ENCODE measurements around the gene BMERB1. TPM values are rescaled to one million over a fixed set of nuclear protein-coding genes. Genes with fewer than 3 reads are reported as not detected.

BMERB1 gene
- total and polyA plus RNA-seq, 9 of the 15 experiments (the other 6 are each of a cell fraction or from before 2014, with no cell fraction given): 0.29 to 2.9 (median 0.94) TPM

DNA sequence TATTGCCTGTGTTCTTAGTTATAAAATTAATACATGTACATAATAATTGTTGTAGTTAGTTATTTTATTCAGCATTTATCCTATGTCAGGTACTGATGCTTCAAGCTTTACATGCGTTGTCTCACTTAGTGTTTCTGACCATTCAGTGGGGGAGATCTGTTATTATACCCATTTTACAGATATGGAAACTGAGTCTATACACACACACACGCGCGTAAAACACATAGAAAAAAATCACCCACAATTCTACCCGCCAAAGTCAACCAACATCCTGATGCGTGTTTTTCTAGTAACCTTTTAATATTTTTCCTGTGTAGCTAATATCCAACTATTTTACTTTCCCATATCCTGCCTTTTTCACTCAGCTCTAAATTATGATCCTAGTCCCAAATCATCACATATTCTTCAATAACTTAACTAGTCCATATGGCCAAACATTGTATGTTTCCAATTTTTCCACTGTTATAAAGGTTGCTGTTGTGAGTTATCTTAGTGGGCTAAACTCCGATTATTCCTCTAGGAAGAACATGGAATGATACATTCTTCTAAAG, 48.4 kb downstream of the BMERB1 start (continued):
- TF ChIP-seq, protein P1, sequence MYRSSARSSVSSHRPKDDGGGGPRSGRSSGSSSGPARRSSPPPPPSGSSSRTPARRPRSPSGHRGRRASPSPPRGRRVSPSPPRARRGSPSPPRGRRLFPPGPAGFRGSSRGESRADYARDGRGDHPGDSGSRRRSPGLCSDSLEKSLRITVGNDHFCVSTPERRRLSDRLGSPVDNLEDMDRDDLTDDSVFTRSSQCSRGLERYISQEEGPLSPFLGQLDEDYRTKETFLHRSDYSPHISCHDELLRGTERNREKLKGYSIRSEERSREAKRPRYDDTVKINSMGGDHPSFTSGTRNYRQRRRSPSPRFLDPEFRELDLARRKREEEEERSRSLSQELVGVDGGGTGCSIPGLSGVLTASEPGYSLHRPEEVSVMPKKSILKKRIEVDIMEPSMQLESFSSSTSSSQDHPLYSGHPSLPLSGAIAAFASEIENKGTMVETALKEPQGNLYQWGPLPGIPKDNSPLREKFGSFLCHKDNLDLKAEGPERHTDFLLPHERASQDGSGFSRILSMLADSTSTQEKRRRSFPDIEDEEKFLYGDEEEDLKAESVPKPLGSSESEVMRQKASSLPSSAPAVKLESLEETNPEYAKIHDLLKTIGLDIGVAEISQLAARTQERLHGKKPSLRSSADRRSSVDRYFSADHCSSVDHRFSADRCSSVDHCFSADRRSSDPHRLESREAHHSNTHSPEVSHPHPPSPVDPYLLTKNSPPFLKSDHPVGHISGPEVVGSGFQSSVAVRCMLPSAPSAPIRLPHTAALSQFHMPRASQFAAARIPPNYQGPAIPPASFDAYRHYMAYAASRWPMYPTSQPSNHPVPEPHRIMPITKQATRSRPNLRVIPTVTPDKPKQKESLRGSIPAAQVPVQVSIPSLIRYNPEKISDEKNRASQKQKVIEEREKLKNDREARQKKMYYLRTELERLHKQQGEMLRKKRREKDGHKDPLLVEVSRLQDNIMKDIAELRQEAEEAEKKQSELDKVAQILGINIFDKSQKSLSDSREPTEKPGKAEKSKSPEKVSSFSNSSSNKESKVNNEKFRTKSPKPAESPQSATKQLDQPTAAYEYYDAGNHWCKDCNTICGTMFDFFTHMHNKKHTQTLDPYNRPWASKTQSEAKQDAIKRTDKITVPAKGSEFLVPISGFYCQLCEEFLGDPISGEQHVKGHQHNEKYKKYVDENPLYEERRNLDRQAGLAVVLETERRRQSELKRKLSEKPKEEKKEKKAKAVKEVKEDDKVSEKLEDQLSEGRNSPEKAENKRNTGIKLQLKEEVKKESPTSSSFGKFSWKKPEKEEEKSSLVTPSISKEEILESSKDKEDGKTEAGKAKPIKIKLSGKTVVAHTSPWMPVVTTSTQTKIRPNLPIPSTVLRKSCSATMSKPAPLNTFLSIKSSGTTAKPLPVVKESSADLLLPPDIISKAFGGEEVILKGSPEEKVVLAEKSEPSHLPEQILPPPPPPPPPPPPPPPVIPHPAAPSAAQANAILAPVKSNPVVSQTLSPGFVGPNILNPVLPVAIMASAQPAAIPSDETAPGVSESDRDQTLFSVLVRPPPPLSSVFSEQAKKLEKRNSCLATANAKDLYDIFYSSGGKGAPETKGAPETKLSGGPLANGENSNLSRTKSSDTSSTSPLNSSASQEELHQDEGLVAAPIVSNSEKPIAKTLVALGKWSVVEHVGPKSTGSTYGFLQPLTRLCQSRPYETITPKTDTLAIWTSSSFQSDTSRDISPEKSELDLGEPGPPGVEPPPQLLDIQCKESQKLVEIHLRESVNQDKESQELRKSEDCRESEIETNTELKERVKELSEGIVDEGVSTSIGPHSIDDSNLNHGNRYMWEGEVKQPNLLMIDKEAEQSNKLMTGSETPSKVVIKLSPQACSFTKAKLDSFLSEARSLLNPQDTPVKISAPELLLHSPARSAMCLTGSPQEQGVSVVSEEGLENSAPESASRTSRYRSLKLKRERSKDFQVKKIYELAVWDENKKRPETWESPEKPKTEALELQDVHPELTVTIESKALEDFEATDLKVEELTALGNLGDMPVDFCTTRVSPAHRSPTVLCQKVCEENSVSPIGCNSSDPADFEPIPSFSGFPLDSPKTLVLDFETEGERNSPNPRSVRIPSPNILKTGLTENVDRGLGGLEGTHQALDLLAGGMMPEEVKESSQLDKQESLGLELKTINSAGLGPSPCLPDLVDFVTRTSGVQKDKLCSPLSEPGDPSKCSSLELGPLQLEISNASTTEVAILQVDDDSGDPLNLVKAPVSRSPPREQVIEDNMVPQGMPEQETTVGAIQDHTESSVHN (IDR thresholded peaks at IDR 0.05; ENCODE audit: borderline replicate concordance in 1 of 2, low read depth in 1 of 2): 0 out of 4 replicates have a peak, but pooled peaks of 1 of the 2 experiments have one; percentile 1
- no peak for TF ChIP-seq ZNF143 (CRISPR knock-in tag; IDR thresholded peaks at IDR 0.05)
- peak; percentile 6; the same call in 1 of the 2 replicates for TF ChIP-seq ATF3 (IDR thresholded peaks at IDR 0.05)
- no peak for TF ChIP-seq ATF3 (CRISPR knock-in tag; conservative IDR thresholded peaks at IDR 0.05)
- TF ChIP-seq ADNP (tag; IDR thresholded peaks at IDR 0.05): peak; percentile 85
- TF ChIP-seq SMARCA5 (IDR thresholded peaks at IDR 0.05): peak; percentile 49; the same call in 1 of the 2 replicates
- peak; percentile 25 to 71; a peak in 3 of 4 replicates for TF ChIP-seq KDM1A (IDR thresholded peaks at IDR 0.05)

Data from K562 (cell line).